HUDEP-2 (cell line): ENCODE data around the gene NOC2L.

Experiments
- DNase-seq, 76 experiments: peaks; one replicate each; lab custom pipeline; 2025; ENCODE audit not compliant: unreplicated experiment in 76 of 76; lab: John Stamatoyannopoulos, UW

Gene NOC2L

GRCh38 chr1:919271-919872, 39.7 kb downstream of the NOC2L start:
- DNase-seq: no peak

- no peak for DNase-seq
Observed at GRCh38 chr1:918843-919242, 40.2 kb downstream of the NOC2L start.

GRCh38 chr1:918353-918752, 40.7 kb downstream of the NOC2L start:
- DNase-seq: no peak

GRCh38 chr1:917466-918091, 41.5 kb downstream of the NOC2L start:
- no peak for DNase-seq

GRCh38 chr1:917076-917459, 42.0 kb downstream of the NOC2L start:
- no peak for DNase-seq

GRCh38 chr1:916173-917075, 42.6 kb downstream of the NOC2L start:
- peak in 1 of 76 experiments; percentile 20 for DNase-seq

GRCh38 chr1:915295-916172, 43.5 kb downstream of the NOC2L start:
- no peak for DNase-seq

GRCh38 chr1:914891-915280, 44.2 kb downstream of the NOC2L start:
- DNase-seq: no peak

- no peak for DNase-seq
Observed at GRCh38 chr1:914131-914890, 44.7 kb downstream of the NOC2L start.

GRCh38 chr1:913491-914130, 45.4 kb downstream of the NOC2L start:
- DNase-seq: no peak

- no peak for DNase-seq
Observed at GRCh38 chr1:912740-913301, 46.2 kb downstream of the NOC2L start.

- no peak for DNase-seq
Observed at GRCh38 chr1:911875-912739, 46.9 kb downstream of the NOC2L start.

- DNase-seq: peak in 72 of 76 experiments; percentile 23 to 87 (median 72)
Observed at GRCh38 chr1:910881-911721, 48.0 kb downstream of the NOC2L start.

- no peak for DNase-seq
Observed at GRCh38 chr1:910311-910880, 48.7 kb downstream of the NOC2L start.

GRCh38 chr1:909861-910310, 49.2 kb downstream of the NOC2L start:
- DNase-seq: no peak

GRCh38 chr1:908661-909060, 50.4 kb downstream of the NOC2L start:
- DNase-seq: no peak
